SK-N-SH (cell line): ENCODE measurements around the gene VPS26A. TPM values are rescaled to one million over a fixed set of nuclear protein-coding genes. Genes with fewer than 3 reads are reported as not detected.

ENCODE experiments used
- CTCF ChIA-PET: fragments of 300-600, 350-600 bp; formaldehyde crosslinking; extraction: SDS; loops from one replicate; lab custom pipeline; 2021; lab: Yijun Ruan, JAX
- POLR2A ChIA-PET: fragments of 350-600 bp; sonication (Branson Sonifier 250); formaldehyde crosslinking; extraction: SDS; loops from one replicate; lab custom pipeline; 2020; ENCODE audit warnings: antibody characterized with exemption, inconsistent platforms; lab: Yijun Ruan, JAX
- DNase-seq: peaks from one replicate; pipeline ENCODE4 v3.0.0; 2012
- H2AFZ ChIP-seq: fragments of 200-600 bp; sonication (generic); 2 replicates; pipeline ENCODE4 v1.8.1; 2016; ENCODE audit warnings: antibody characterized with exemption, mild to moderate bottlenecking, low read depth
- H3F3A ChIP-seq: fragments of 200-600 bp; sonication (generic); replicated peaks from 2 replicates; pipeline ENCODE3; 2016; ENCODE audit warnings: antibody characterized with exemption, mild to moderate bottlenecking; ENCODE audit not compliant: insufficient read depth
- H3K27ac ChIP-seq, 2 experiments: fragments of 200-500 bp in 1 of 2; fragments of 200-600 bp in 1 of 2; sonication (Bioruptor generic) in 1 of 2; sonication (generic), shearing (Covaris generic) in 1 of 2; 2 replicates each; pipeline versions ENCODE4 v1.5.1 to v1.6.1; 2014 to 2016; ENCODE audit warnings: low read depth in 2 of 2, inconsistent platforms in 1 of 2, low read length in 1 of 2, mild to moderate bottlenecking in 1 of 2, mixed read lengths in 1 of 2
- H3K27me3 ChIP-seq: fragments of 200-600 bp; sonication (generic), shearing (Covaris generic); 2 replicates; pipeline ENCODE4 v1.6.1; 2016; ENCODE audit warnings: mixed run types; ENCODE audit not compliant: insufficient read depth
- H3K36me3 ChIP-seq, 2 experiments: fragments of 200-500 bp in 1 of 2; fragments of 200-600 bp in 1 of 2; sonication (Bioruptor generic) in 1 of 2; sonication (generic) in 1 of 2; replicated peaks in 1 of 2; 2 replicates each; pipeline versions ENCODE3 to v1.5.1; 2014 to 2016; ENCODE audit warnings: low read length in 1 of 2, mild to moderate bottlenecking in 1 of 2; ENCODE audit not compliant: insufficient read depth in 2 of 2, control insufficient read depth in 1 of 2
- H3K4me1 ChIP-seq, 2 experiments: fragments of 200-500 bp in 1 of 2; fragments of 200-600 bp in 1 of 2; sonication (Bioruptor generic) in 1 of 2; sonication (generic), shearing (Covaris generic) in 1 of 2; 2 replicates each; pipeline versions ENCODE4 v1.5.1 to v1.6.1; 2014 to 2016; ENCODE audit warnings: low read depth in 1 of 2, low read length in 1 of 2, mixed run types in 1 of 2; ENCODE audit not compliant: insufficient read depth in 2 of 2, control insufficient read depth in 1 of 2
- H3K4me2 ChIP-seq: fragments of 200-600 bp; sonication (generic), shearing (Covaris generic); 2 replicates; pipeline ENCODE4 v1.6.1; 2017; ENCODE audit warnings: mixed run types
- H3K4me3 ChIP-seq, 2 experiments: fragments of 200-500 bp in 1 of 2; fragments of 200-600 bp in 1 of 2; sonication (Bioruptor generic) in 1 of 2; sonication (generic), shearing (Covaris generic) in 1 of 2; 2 replicates each; pipeline versions ENCODE4 v1.5.1 to v1.8.1; 2014 to 2016; ENCODE audit warnings: low read depth in 2 of 2, inconsistent platforms in 1 of 2, low read length in 1 of 2, mild to moderate bottlenecking in 1 of 2, mixed read lengths in 1 of 2, moderate library complexity in 1 of 2
- H3K79me2 ChIP-seq: fragments of 200-600 bp; sonication (generic); 2 replicates; pipeline ENCODE4 v1.8.1; 2017; ENCODE audit warnings: mild to moderate bottlenecking; ENCODE audit not compliant: insufficient read depth
- H3K9ac ChIP-seq: fragments of 200-600 bp; sonication (generic); 2 replicates; pipeline ENCODE4 v1.6.1; 2017; ENCODE audit warnings: mixed run types
- H3K9me2 ChIP-seq: fragments of 200-600 bp; sonication (generic); 2 replicates; pipeline ENCODE4 v1.6.1; 2017; ENCODE audit warnings: mixed run types
- H3K9me3 ChIP-seq: fragments of 200-600 bp; sonication (generic); 2 replicates; pipeline ENCODE4 v1.6.1; 2017; ENCODE audit warnings: mixed run types, mild to moderate bottlenecking, moderate library complexity
- H4K20me1 ChIP-seq: fragments of 200-600 bp; sonication (generic); 2 replicates; pipeline ENCODE4 v1.6.1; 2017; ENCODE audit warnings: mild to moderate bottlenecking, mixed run types; ENCODE audit not compliant: insufficient read depth
- CTCF ChIP-seq: fragments of 200-600 bp; sonication (generic); IDR thresholded peaks from 2 replicates; pipeline ENCODE4 v1.6.1; 2017; ENCODE audit warnings: antibody characterized with exemption, mild to moderate bottlenecking, moderate library complexity
- ELF1 ChIP-seq: IDR thresholded peaks from 2 replicates; pipeline ENCODE4 v1.4.0; 2012
- EZH2phosphoT487 ChIP-seq: fragments of 200-600 bp; sonication (generic); IDR thresholded peaks from 2 replicates; pipeline ENCODE4 v1.6.1; 2017; ENCODE audit warnings: low read depth, mixed run types, mild to moderate bottlenecking, antibody characterized with exemption, moderate library complexity, borderline replicate concordance
- FOXJ3 ChIP-seq: sonication (generic); formaldehyde crosslinking; IDR thresholded peaks from 2 replicates; pipeline ENCODE4 v1.5.1; 2020; ENCODE audit warnings: mild to moderate bottlenecking, missing genetic modification reagents
- FOXM1 ChIP-seq: IDR thresholded peaks from 2 replicates; pipeline ENCODE4 v1.4.0; 2012; ENCODE audit warnings: low read depth, mild to moderate bottlenecking
- JUND ChIP-seq: IDR thresholded peaks from 2 replicates; pipeline ENCODE4 v1.4.0; 2012
- MEF2A ChIP-seq: IDR thresholded peaks from 2 replicates; pipeline ENCODE4 v1.4.0; 2012; ENCODE audit warnings: low read depth, borderline replicate concordance
- MXI1 ChIP-seq: IDR thresholded peaks from 2 replicates; pipeline ENCODE4 v1.6.1; 2012; ENCODE audit warnings: mild to moderate bottlenecking, low read depth, low read length, improper control_type of control experiment
- RCOR1 ChIP-seq: fragments of 150-350 bp; IDR thresholded peaks from 2 replicates; pipeline ENCODE4 v1.6.1; 2017; ENCODE audit warnings: antibody characterized with exemption, low read length
- REST ChIP-seq: IDR thresholded peaks from 2 replicates; pipeline ENCODE4 v1.6.1; 2012; ENCODE audit warnings: mild to moderate bottlenecking, low read depth, low read length, moderate library complexity
- RXRA ChIP-seq: IDR thresholded peaks from 2 replicates; pipeline ENCODE4 v1.4.0; 2012; ENCODE audit warnings: low read depth, mild to moderate bottlenecking, borderline replicate concordance
- SMC3 ChIP-seq: IDR thresholded peaks from 2 replicates; pipeline ENCODE4 v1.6.1; 2012; ENCODE audit warnings: low read depth, low read length, improper control_type of control experiment
- TAF1 ChIP-seq: IDR thresholded peaks from 2 replicates; pipeline ENCODE4 v1.6.1; 2012; ENCODE audit warnings: low read depth, mild to moderate bottlenecking, low read length, moderate library complexity, borderline replicate concordance
- TEAD4 ChIP-seq: IDR thresholded peaks from 2 replicates; pipeline ENCODE4 v1.4.0; 2012; ENCODE audit warnings: mild to moderate bottlenecking, borderline replicate concordance; ENCODE audit not compliant: insufficient read depth
- USF1 ChIP-seq: IDR thresholded peaks from 2 replicates; pipeline ENCODE4 v1.4.0; 2012; ENCODE audit warnings: low read depth, borderline replicate concordance
- YY1 ChIP-seq: IDR thresholded peaks from 2 replicates; pipeline ENCODE4 v1.4.0; 2012; ENCODE audit warnings: low read depth, mild to moderate bottlenecking
- ZBTB33 ChIP-seq: IDR thresholded peaks from 2 replicates; pipeline ENCODE4 v1.4.0; 2012; ENCODE audit warnings: low read depth, borderline replicate concordance
- WGBS: methylation state at CpG from one replicate; pipeline ENCODE4 v1.1.6; 2017; ENCODE audit warnings: low lambda C conversion rate; 5-methylcytosine and 5-hydroxymethylcytosine counted together
- polyA plus RNA-seq, 3 experiments: library from polyadenylated mRNA; depleted of rRNA; stranded (reverse); fragments of >200 nt; gene quantifications; 2 replicates each; pipeline ENCODE4 v1.2.3, GENCODE V29; 2012

VPS26A gene
- polyA plus RNA-seq, 1 of the 3 experiments (the other 2 are of a cell fraction) = 10.6 TPM

- no peaks in the 10 kb centered on the region for H3F3A ChIP-seq
- no peak overlapping the region for H3K9ac ChIP-seq
- H3K4me1 ChIP-seq = no peaks in the 10 kb centered on the region
- no peak overlapping the region for H3K4me3 ChIP-seq
- ChIA-PET POLR2A (no interaction called here), CTCF (interaction anchor here (1.2 to 2.9 kb wide), 2 partner anchors 10 to 115 kb away, joined by 3 to 24 read pairs; partner anchors contain the start of gene KIFBP)
- H4K20me1 ChIP-seq = no peaks in the 10 kb centered on the region
- H2AFZ ChIP-seq = no peak overlapping the region
- no peaks in the 10 kb centered on the region for H3K9me3 ChIP-seq
- no peaks in the 10 kb centered on the region for H3K9me2 ChIP-seq
- H3K27ac ChIP-seq = no peak overlapping the region
- DNase-seq = no peak
- no peaks in the 10 kb centered on the region for H3K79me2 ChIP-seq
- 77% methylated on average over 7 of the region's 7 CpGs for WGBS
- H3K4me2 ChIP-seq = no peak overlapping the region
- TF ChIP-seq YY1 (no peak), FOXM1 (no peak), JUND (no peak)
- H3K36me3 ChIP-seq = no peaks in the 10 kb centered on the region
- H3K27me3 ChIP-seq = no peaks in the 10 kb centered on the region
Observed at GRCh38 chr10:69103784-69104183, 20.2 kb upstream of the VPS26A start.

- ChIA-PET CTCF (interaction anchor here (2.9 kb wide), 1 partner anchor 11 kb away, joined by 24 read pairs; no protein-coding TSS in a partner anchor), POLR2A (no interaction called here)
- H3K36me3 ChIP-seq = no peaks in the 10 kb centered on the region
Observed at GRCh38 chr10:69104994-69105790, 18.8 kb upstream of the VPS26A start.

More at GRCh38 chr10:69104994-69105790, 18.8 kb upstream of the VPS26A start:
- Histone ChIP-seq H3K9me3 (no peaks in the 10 kb centered on the region), H2AFZ (no peak overlapping the region), H3K27ac (no peak overlapping the region), H3K79me2 (no peaks in the 10 kb centered on the region), H3K9ac (no peak overlapping the region), H3K4me1 (no peaks in the 10 kb centered on the region), H3K27me3 (0 out of 2 replicates have a peak, but pooled peaks cover 1% of the 10 kb centered on the region), H3K4me2 (no peak overlapping the region), H3K9me2 (no peaks in the 10 kb centered on the region), H3F3A (no peaks in the 10 kb centered on the region), H3K4me3 (no peak overlapping the region), H4K20me1 (no peaks in the 10 kb centered on the region)
- no peak for DNase-seq
- TF ChIP-seq MEF2A = no peak
- no peak for TF ChIP-seq RCOR1
- no peak for TF ChIP-seq SMC3
- TF ChIP-seq ZBTB33 = no peak
- no peak for TF ChIP-seq FOXJ3 (CRISPR knock-in tag)
- TF ChIP-seq TAF1 = no peak
- TF ChIP-seq ELF1 = no peak
- TF ChIP-seq CTCF = no peak
- TF ChIP-seq MXI1 = no peak
- TF ChIP-seq REST = no peak
- TF ChIP-seq USF1 = no peak
- no peak for TF ChIP-seq RXRA
- no peak for TF ChIP-seq TEAD4
- TF ChIP-seq EZH2phosphoT487 = no peak
- 88% methylated on average over 1 of the region's 1 CpG for WGBS
